Smooth muscle cell (in vitro differentiated cells): ENCODE data around the gene SCARF2. TPM values are rescaled to one million over a fixed set of nuclear protein-coding genes. Genes with fewer than 3 reads are reported as not detected.
"Not testable (repeated sequence)": the region's sequence is repeated elsewhere in the genome, so short reads cannot be mapped to it uniquely, and the experiment has no call there.

Experiments
- DNase-seq: peaks from one replicate; lab custom pipeline; 2025; ENCODE audit not compliant: unreplicated experiment; lab: John Stamatoyannopoulos, UW
- H2AFZ ChIP-seq: fragments of 200-600 bp; sonication (generic); 2 replicates; pipeline ENCODE4 v1.6.0; 2016; ENCODE audit warnings: antibody characterized with exemption, low read depth, mild to moderate bottlenecking
- H3F3A ChIP-seq: fragments of 200-600 bp; sonication (generic); 2 replicates; pipeline ENCODE4 v1.6.0; 2017; ENCODE audit warnings: antibody characterized with exemption, low read depth
- H3K27ac ChIP-seq: fragments of 200-600 bp; sonication (generic); 2 replicates; pipeline ENCODE4 v1.5.1; 2016; ENCODE audit warnings: low read depth, mild to moderate bottlenecking
- H3K27me3 ChIP-seq: fragments of 200-600 bp; sonication (generic); 2 replicates; pipeline ENCODE4 v1.6.1; 2016; ENCODE audit warnings: low read depth, mild to moderate bottlenecking
- H3K36me3 ChIP-seq: fragments of 200-600 bp; sonication (generic); 2 replicates; pipeline ENCODE4 v1.5.1; 2016; ENCODE audit warnings: low read depth
- H3K4me1 ChIP-seq: fragments of 200-600 bp; sonication (generic); 2 replicates; pipeline ENCODE4 v1.5.1; 2016; ENCODE audit warnings: low read depth
- H3K4me2 ChIP-seq: fragments of 200-600 bp; sonication (generic); 2 replicates; pipeline ENCODE4 v1.6.0; 2016; ENCODE audit warnings: mild to moderate bottlenecking
- H3K4me3 ChIP-seq: fragments of 200-600 bp; sonication (generic); 2 replicates; pipeline ENCODE4 v1.5.1; 2016; ENCODE audit warnings: mild to moderate bottlenecking
- H3K79me2 ChIP-seq: fragments of 200-600 bp; sonication (generic); 2 replicates; pipeline ENCODE4 v1.6.0; 2016; ENCODE audit warnings: low read depth, mild to moderate bottlenecking
- H3K9ac ChIP-seq: fragments of 200-600 bp; sonication (generic); 2 replicates; pipeline ENCODE4 v1.6.0; 2016; ENCODE audit warnings: low read depth
- H3K9me3 ChIP-seq: fragments of 200-600 bp; sonication (generic); replicated peaks from 2 replicates; pipeline ENCODE4 v1.5.1; 2016; ENCODE audit warnings: low read depth
- H4K20me1 ChIP-seq: fragments of 200-600 bp; sonication (generic); 2 replicates; pipeline ENCODE4 v1.6.0; 2016; ENCODE audit warnings: low read depth
- WGBS: methylation state at CpG from one replicate; pipeline ENCODE4 v1.1.7; 2016; ENCODE audit warnings: low lambda C conversion rate; 5-methylcytosine and 5-hydroxymethylcytosine counted together
- polyA plus RNA-seq: library from polyadenylated mRNA; unstranded; fragments of >200 nt; fragmentation: Nextera tagmentation; extraction: Ambion mirVana; gene quantifications from 2 replicates; pipeline ENCODE4 v1.2.1, GENCODE V29; 2016
- total RNA-seq: library from RNA; depleted of rRNA; stranded (reverse); fragments of >200 nt; gene quantifications from 2 replicates; pipeline ENCODE4 v1.2.3, GENCODE V29; 2014
- TF ChIP-seq, protein P1 (sequence below): fragments of 200-600 bp; sonication (generic); IDR thresholded peaks from 2 replicates; pipeline ENCODE4 v1.5.1; 2017; ENCODE audit warnings: borderline replicate concordance, mild to moderate bottlenecking, antibody characterized with exemption; ENCODE audit not compliant: insufficient read depth, poor library complexity, severe bottlenecking

The SCARF2 gene
- total and polyA plus RNA-seq, 2 experiments from 2014 or later = 30.9 to 89.8 TPM

DNA sequence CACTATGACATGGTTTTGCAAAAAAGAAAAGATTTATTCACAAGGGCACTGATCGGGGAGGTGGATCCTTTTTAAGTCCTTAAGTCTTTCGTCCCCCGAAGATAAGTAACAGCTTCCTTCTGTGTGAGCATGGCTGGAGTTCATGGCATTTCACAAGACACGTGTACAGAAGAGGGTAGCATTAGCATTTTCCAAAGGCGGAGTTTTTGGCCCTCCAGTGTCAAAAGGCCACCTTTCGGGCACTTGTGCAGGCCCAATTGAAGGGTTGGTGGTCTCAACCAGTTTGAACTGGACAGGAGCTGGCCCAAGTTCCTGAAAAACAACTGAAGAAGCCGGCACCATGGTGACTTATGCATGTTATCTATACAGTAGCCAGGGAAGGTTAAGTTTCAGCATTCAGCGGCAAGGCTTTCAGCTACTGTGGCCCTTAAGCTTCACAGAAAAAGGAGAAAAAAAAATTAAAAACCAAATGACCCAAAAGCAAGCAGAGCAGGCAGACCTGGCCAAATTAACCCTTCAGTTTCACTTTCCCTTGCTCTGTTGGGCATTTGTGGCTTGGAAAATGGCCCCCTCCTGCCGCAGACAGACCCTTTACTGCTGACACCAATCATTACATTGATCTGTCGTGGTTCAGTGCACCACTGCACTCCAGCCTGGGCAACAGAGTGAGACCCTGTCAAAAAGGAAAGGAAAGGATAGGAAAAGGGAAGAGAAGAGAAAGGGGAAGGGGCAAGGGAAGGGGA is 25.0 kb downstream of the SCARF2 start:
- no peak for DNase-seq
- Histone ChIP-seq H3K9ac (no peak overlapping the region), H3K4me1 (no peaks in the 10 kb centered on the region), H4K20me1 (no peaks in the 10 kb centered on the region), H3F3A (no peaks in the 10 kb centered on the region), H3K79me2 (no peaks in the 10 kb centered on the region), H3K27ac (no peak overlapping the region), H3K36me3 (no peaks in the 10 kb centered on the region), H2AFZ (no peak overlapping the region), H3K4me3 (no peak overlapping the region), H3K27me3 (no peaks in the 10 kb centered on the region), H3K4me2 (no peak overlapping the region), H3K9me3 (no peaks in the 10 kb centered on the region)
- 72% methylated on average over 10 of the region's 10 CpGs for WGBS
- TF ChIP-seq, protein P1, sequence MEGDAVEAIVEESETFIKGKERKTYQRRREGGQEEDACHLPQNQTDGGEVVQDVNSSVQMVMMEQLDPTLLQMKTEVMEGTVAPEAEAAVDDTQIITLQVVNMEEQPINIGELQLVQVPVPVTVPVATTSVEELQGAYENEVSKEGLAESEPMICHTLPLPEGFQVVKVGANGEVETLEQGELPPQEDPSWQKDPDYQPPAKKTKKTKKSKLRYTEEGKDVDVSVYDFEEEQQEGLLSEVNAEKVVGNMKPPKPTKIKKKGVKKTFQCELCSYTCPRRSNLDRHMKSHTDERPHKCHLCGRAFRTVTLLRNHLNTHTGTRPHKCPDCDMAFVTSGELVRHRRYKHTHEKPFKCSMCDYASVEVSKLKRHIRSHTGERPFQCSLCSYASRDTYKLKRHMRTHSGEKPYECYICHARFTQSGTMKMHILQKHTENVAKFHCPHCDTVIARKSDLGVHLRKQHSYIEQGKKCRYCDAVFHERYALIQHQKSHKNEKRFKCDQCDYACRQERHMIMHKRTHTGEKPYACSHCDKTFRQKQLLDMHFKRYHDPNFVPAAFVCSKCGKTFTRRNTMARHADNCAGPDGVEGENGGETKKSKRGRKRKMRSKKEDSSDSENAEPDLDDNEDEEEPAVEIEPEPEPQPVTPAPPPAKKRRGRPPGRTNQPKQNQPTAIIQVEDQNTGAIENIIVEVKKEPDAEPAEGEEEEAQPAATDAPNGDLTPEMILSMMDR = no peak

DNA sequence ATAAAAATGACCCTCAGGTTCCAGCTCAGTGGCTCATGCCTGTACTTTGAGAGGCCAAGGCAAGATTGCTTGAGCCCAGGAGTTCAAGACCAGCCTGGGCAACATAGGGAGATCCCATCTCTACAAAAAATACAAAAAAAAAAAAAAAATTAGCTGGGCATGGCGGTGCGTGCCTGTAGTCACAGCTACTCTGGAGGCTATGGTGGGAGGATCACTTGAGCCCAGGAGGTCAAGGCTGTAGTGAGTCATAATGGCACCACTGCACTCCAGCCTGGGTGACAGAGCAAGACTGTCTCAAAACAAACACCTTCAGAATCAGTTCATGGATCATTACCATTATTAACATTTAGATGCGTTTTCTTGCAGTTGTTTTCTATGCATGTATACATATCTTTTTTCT is 28.2 kb downstream of the SCARF2 start:
- H3K4me2 ChIP-seq, H4K20me1 ChIP-seq, H3K4me3 ChIP-seq, H3K4me1 ChIP-seq, H3K9ac ChIP-seq, H3F3A ChIP-seq, H3K9me3 ChIP-seq, H2AFZ ChIP-seq, H3K36me3 ChIP-seq, DNase-seq, H3K27ac ChIP-seq, H3K27me3 ChIP-seq, H3K79me2 ChIP-seq: not testable (repeated sequence)
- 99% methylated on average over 3 of the region's 3 CpGs for WGBS

DNA sequence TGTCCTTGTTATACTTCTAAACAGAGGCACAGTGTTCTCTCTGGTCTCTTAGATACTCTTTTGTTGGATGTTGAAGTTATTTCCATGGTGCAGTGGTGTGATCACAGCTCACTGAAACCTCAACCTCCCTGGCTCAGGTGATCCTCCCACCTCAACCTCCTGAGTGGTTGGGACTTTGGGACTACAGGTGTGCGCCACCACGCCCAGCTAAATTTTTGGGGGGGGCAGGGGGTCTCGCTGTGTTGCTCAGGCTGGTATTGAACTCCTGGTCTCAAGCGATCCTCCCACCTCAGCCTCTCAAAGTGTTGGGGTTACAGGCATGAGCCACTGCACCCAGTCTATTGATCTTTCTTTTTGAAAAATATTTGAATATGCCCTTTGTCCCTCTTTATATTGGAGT is 28.7 kb downstream of the SCARF2 start:
- no peaks in the 10 kb centered on the region for H3K36me3 ChIP-seq
- H2AFZ ChIP-seq = no peak overlapping the region
- no peaks in the 10 kb centered on the region for H3K79me2 ChIP-seq
- no peaks in the 10 kb centered on the region for H3K4me1 ChIP-seq
- no peak overlapping the region for H3K9ac ChIP-seq
- no peak overlapping the region for H3K4me3 ChIP-seq
- H3K27ac ChIP-seq = no peak overlapping the region
- TF ChIP-seq, protein P1 = no peak
- DNase-seq = no peak
- no peaks in the 10 kb centered on the region for H3K9me3 ChIP-seq
- H4K20me1 ChIP-seq = no peaks in the 10 kb centered on the region
- H3K27me3 ChIP-seq = no peaks in the 10 kb centered on the region
- WGBS = 96% methylated on average over 4 of the region's 4 CpGs
- no peak overlapping the region for H3K4me2 ChIP-seq
- H3F3A ChIP-seq = no peaks in the 10 kb centered on the region

DNA sequence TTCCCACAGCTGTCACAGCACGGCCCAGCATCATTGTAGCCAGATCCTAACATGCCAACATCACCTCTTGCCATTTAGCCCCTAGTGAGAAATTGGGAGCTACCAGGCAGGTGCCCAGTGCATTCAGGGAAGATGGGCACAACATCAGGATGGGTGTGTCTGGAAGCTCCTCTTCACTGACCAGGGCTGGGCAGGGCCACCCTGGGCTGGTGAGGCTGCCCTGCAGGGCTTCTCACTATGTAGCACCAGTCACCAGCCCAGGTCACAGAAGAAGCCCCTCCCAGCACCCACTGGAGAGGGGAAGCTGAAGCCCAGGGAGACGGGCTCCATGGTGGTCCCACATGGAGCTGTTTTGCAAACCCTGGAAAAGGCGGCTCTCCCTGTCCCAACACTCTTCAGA is 29.8 kb downstream of the SCARF2 start:
- no peaks in the 10 kb centered on the region for H3K36me3 ChIP-seq
- TF ChIP-seq, protein P1 = no peak

More for the DNA sequence above, 29.8 kb downstream of the SCARF2 start:
- H4K20me1 ChIP-seq = no peaks in the 10 kb centered on the region
- H3F3A ChIP-seq = no peaks in the 10 kb centered on the region
- H2AFZ ChIP-seq = no peak overlapping the region
- no peaks in the 10 kb centered on the region for H3K9me3 ChIP-seq
- no peak overlapping the region for H3K27ac ChIP-seq
- no peaks in the 10 kb centered on the region for H3K79me2 ChIP-seq
- no peaks in the 10 kb centered on the region for H3K4me1 ChIP-seq
- H3K4me3 ChIP-seq = no peak overlapping the region
- no peak overlapping the region for H3K4me2 ChIP-seq
- no peak overlapping the region for H3K9ac ChIP-seq
- H3K27me3 ChIP-seq = no peaks in the 10 kb centered on the region
- 95% methylated on average over 3 of the region's 3 CpGs for WGBS
- DNase-seq = no peak
